ENCODE measurements around the gene RAET1L. TPM values are rescaled to one million over a fixed set of nuclear protein-coding genes. Genes with fewer than 3 reads are reported as not detected.

RAET1L gene
- total and polyA plus RNA-seq, 10 of the 15 experiments (the other 5 are each of a cell fraction or from before 2014, with no cell fraction given), result not detected

DNA sequence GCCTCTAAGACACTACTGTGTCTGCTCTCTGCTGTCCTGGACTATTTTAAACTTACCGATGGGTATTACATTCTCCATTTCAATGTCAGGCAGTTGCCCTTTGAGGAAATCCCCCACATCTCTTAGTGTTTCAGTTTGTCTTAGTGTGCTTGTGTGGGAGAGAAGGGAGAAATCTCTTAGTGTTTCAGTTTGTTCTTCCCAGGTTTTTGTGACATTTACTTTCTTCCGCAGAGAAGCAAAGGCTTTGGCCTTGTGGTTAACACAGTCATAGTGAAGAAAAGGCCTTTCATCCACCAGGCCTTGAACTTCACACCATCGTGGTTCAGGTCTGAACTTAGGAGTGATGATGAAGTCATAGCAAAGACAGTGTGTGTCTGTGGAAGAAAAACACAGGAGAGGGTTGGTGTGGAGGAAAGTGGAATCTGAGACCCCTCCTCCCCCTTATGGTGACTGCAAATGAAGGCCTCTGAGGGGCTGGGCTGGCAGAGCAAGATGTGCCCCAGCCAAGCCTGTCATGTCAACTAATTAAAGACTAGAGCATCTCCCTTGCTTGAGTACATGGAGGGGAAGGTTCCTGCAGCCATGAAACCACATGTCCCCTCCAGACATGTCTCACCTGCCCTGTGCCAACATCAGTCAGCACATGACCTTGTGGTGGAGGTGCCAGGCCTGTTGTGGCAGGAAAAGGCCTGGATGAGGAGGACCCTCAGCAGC lies 23.9 kb downstream of the RAET1L start (continued):
- TF ChIP-seq NKRF (conservative IDR thresholded peaks at IDR 0.05) (0 out of 2 replicates have a peak, but pooled peaks have one; percentile 30), PKNOX1 (IDR thresholded peaks at IDR 0.05) (peak; percentile 53; the same call in 1 of the 2 replicates), NFYA (IDR thresholded peaks at IDR 0.05; ENCODE audit: borderline replicate concordance, low read depth, low read length) (no peak), ZBED1 (IDR thresholded peaks at IDR 0.05; ENCODE audit: borderline replicate concordance) (no peak), NFXL1 (IDR thresholded peaks at IDR 0.05; ENCODE audit: borderline replicate concordance) (no peak), CBFB (IDR thresholded peaks at IDR 0.05; ENCODE audit: low read depth) (peak; percentile 77), DPF2 (IDR thresholded peaks at IDR 0.05) (peak; percentile 81; the same call in 1 of the 2 replicates), TARDBP (IDR thresholded peaks at IDR 0.05; ENCODE audit: borderline replicate concordance) (no peak; the same call in 1 of the 2 replicates), SREBF2 (IDR thresholded peaks at IDR 0.05; ENCODE audit: low read length) (no peak), JUNB (IDR thresholded peaks at IDR 0.05) (peak; percentile 80), SIN3A (IDR thresholded peaks at IDR 0.05; ENCODE audit: low read depth, low read length) (no peak), YBX1 (IDR thresholded peaks at IDR 0.05) (no peak), ZSCAN29 (IDR thresholded peaks at IDR 0.05) (no peak), TCF7 (IDR thresholded peaks at IDR 0.05; ENCODE audit: borderline replicate concordance) (peak; percentile 70; the same call in 1 of the 2 replicates), EZH2 (IDR thresholded peaks at IDR 0.05; ENCODE audit: borderline replicate concordance, control insufficient read depth, low read depth, low read length) (no peak), MEF2B (IDR thresholded peaks at IDR 0.05; ENCODE audit: partially characterized antibody, poor library complexity, severe bottlenecking) (peak; percentile 22), PAX5 (IDR thresholded peaks at IDR 0.05; ENCODE audit: borderline replicate concordance, low read depth, low read length) (no peak), MTA2 (IDR thresholded peaks at IDR 0.05; ENCODE audit: low read depth) (peak; percentile 60; the same call in 1 of the 2 replicates), KLF5 (IDR thresholded peaks at IDR 0.05; ENCODE audit: partially characterized antibody) (no peak), SMAD1 (IDR thresholded peaks at IDR 0.05; ENCODE audit: low read depth, partially characterized antibody) (no peak), EED (IDR thresholded peaks at IDR 0.05; ENCODE audit: low read depth) (peak; percentile 87), TAF1 (IDR thresholded peaks at IDR 0.05; ENCODE audit: borderline replicate concordance, low read depth, low read length) (no peak), STAT1 (conservative IDR thresholded peaks at IDR 0.05) (no peak), ZNF24 (IDR thresholded peaks at IDR 0.05) (no peak)
- TF ChIP-seq, protein P1, sequence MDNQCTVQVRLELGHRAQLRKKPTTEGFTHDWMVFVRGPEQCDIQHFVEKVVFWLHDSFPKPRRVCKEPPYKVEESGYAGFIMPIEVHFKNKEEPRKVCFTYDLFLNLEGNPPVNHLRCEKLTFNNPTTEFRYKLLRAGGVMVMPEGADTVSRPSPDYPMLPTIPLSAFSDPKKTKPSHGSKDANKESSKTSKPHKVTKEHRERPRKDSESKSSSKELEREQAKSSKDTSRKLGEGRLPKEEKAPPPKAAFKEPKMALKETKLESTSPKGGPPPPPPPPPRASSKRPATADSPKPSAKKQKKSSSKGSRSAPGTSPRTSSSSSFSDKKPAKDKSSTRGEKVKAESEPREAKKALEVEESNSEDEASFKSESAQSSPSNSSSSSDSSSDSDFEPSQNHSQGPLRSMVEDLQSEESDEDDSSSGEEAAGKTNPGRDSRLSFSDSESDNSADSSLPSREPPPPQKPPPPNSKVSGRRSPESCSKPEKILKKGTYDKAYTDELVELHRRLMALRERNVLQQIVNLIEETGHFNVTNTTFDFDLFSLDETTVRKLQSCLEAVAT (IDR thresholded peaks at IDR 0.05), result 0 out of 2 replicates have a peak, but pooled peaks have one; percentile 42
- TF ChIP-seq, protein P2, sequence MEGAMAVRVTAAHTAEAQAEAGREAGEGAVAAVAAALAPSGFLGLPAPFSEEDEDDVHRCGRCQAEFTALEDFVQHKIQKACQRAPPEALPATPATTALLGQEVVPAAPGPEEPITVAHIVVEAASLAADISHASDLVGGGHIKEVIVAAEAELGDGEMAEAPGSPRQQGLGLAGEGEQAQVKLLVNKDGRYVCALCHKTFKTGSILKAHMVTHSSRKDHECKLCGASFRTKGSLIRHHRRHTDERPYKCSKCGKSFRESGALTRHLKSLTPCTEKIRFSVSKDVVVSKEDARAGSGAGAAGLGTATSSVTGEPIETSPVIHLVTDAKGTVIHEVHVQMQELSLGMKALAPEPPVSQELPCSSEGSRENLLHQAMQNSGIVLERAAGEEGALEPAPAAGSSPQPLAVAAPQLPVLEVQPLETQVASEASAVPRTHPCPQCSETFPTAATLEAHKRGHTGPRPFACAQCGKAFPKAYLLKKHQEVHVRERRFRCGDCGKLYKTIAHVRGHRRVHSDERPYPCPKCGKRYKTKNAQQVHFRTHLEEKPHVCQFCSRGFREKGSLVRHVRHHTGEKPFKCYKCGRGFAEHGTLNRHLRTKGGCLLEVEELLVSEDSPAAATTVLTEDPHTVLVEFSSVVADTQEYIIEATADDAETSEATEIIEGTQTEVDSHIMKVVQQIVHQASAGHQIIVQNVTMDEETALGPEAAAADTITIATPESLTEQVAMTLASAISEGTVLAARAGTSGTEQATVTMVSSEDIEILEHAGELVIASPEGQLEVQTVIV (IDR thresholded peaks at IDR 0.05; ENCODE audit: borderline replicate concordance, partially characterized antibody), result no peak
